Bronchial smooth muscle cell (primary cell): ENCODE measurements around the gene NME3. TPM values are rescaled to one million over a fixed set of nuclear protein-coding genes. Genes with fewer than 3 reads are reported as not detected.

ENCODE experiments used
- total RNA-seq: library from RNA; depleted of rRNA; stranded (reverse); fragments of >200 nt; gene quantifications from 2 replicates; pipeline ENCODE4 v1.2.1, GENCODE V29; 2014

The NME3 gene
- 36.1 and 43.0 TPM in 2 replicates for total RNA-seq

DNA sequence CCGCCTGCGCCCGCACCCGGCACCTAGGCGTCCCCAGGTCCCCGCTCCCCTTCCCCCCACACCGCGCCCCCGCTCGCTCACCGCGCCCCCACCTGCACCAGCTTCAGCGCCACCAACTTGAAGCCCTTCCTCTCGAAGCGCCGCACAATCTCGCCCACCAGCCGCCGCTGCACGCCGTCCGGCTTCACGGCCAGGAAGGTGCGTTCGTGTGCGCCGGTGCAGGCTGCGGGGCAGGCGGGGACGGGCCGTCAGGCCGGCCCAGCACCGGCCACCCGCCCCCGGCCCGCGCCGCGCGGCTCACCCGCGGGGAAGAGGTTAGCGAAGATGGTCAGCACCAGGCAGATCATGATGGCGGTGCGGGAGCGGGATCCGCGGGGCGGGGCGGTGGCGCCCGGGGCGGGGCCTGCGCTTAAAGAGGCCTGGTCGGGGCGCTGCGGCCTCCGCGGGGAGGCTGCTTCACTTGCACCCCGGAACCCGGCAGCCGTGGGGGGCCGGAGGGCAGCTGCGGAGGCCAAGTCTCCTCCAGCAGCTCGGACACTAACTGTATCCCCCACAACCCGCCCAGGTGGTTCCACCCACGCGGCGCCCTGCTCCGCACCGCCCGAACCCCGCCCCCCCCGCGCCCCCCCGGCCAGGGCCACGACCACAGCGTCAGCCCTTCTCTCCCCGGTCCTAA lies at the start of gene NME3:
NME3 (minus strand) TSS at position 356 of the 676 bp plus-strand sequence; CDS start at position 347, 9 bp downstream.

DNA sequence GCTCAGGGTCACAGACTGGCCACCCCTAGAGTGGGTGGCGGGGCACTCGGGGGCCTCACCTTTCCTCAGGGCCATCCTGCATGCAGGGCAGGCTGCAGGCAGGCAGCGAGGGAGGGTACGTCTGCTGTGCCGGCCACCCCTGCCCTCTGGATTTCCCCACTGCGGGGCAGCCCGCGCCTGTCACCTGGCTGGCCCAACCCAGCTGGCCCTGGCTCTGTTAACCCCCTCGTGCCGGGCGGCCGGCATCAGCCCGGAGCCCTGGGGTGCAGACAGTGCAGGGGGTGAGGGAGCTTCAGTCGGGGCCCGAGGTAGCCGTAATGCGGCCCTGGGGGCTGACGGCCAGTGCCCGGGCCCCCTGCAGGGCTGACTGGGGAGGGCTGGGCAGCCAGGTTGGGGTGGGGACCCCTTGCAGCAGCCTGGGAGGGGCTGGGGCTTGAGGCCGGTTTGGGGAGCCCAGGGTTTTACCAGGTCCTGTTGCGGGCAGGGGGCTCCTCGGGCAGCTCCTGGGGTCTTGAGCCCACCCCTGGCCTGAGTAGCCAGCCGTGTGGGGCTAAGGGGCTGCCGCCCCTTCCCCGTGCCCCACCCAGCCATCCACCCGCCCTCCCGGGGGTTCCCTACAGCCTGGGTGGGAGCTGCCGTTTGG lies 22.4 kb upstream of the NME3 start, which contains the start of gene IGFALS:
IGFALS (minus strand) TSS at position 128 of the 643 bp plus-strand sequence; CDS start at position 75, 53 bp downstream.

DNA sequence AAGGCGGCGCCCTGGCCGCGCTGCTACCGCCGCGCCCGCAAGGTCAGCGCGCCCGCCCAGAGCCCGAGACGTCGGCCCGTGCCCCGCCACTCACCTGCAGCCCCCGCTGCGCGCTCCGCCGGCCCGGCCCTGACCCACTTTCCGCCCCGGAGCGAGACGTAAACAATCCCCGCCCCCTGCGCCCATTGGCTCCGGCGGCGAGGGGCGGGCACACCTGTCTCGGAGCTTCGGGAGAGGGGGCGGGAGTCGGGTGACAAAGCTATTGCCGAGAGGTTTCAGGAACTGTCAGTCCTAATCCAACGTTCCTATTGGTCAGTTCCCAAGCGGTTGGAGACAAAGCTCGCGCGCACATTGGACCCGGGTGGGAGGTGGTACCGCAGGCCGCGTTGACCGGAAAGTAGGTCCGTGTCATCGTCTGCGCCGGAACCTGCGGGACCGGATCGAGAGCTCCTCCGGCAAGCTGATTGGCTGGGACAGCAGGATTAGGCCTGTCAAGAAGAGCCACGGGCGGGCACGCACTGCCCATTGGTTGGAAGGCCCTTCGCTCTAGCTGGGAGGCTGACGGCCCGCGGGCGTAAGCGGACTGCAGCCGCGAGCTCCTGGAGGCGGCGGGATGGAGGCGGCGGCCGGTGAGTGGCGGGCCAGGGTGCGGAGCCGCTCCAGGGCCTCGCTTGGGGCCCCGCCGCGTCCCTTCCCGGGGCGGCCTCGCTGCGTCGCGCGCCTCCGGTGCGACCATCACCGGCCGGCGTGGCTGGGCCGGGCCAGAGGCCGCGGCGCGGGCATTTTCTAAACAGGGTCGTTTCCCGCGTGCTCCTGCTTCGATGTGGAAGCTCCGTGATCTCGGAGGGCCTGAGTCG lies 11.3 kb upstream of the NME3 start, which contains the start of the genes NUBP2 and SPSB3:
NUBP2 (plus strand) TSS at position 553 of the 857 bp plus-strand sequence; CDS start at position 614, 61 bp downstream.
SPSB3 (minus strand) TSS at position 164 of the 857 bp plus-strand sequence. CDS start 1,088 bp downstream, outside the sequence.

DNA sequence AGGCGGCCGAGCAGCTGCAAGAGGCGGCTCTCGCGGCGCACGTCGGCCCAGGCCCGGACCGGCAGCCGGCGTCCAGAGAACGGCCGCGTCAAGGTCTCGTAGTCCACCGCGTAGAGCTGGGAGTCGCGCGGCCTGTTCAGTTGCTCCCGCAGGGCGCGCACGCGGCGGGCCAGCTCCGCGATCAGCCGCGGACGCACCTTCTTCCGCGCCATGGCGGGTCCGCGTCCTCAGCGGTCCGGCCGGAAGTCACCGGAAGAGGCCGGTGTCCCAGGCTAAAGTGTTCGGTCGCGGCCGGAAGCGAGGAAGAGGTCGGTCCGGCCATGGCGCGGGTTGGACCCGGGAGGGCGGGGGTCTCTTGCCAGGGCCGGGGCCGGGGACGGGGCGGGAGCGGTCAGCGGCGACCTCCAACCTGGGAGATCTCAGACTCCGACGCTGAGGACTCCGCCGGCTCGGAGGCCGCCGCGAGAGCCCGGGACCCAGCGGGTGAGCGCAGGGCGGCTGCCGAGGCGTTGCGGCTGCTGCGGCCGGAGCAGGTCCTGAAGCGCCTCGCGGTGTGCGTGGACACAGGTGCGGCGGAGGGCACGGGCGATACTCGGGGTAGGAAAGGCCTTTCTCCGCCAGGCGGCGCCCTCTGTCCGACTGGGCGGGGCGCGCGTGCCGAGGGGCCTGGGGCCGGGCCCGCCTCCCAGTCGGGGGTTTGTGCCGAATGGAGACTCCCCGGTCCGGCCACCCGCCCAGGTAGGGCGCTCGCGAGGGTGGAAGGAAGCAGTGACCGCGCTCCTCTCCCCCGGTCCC lies 1.8 kb upstream of the NME3 start, which contains the start of gene MRPS34:
MRPS34 (minus strand) TSS at position 227 of the 795 bp plus-strand sequence; CDS start at position 212, 15 bp downstream.

DNA sequence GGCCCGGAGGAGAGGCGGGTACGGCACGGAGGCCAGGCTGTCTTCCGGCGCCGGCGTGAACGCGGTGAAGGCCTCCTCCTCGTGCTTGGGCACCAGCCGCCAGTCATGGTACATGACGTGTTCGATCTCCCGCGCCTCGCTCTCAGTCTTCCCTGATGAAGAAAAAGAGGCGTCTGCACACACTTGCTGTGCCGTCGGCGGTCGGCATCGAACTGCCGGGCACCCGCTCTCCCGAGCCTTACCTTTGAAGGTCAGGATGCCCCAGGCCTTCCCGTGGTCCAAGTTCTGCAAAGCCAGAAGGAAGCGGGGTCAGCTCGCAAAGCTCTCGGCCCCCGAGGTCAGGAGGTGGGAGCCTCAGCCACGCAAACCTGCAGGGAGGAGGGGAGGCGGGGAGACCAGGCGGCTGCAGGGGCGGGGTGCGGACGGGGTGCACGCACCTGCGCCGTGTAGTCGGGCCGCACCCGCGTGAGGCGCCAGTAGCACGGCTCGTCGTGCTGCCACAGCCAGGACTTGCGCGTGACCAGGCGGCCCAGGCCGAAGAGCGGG lies 1.1 kb upstream of the NME3 start, which contains the start of gene EME2:
EME2 (plus strand) TSS at position 449 of the 546 bp plus-strand sequence. CDS start 418 bp downstream, outside the sequence.

Other genes starting within 250 kb of the NME3 start
- 4.6 and 12.3 TPM in 2 replicates for gene TMEM204, start 237.9 kb downstream of the NME3 start, total RNA-seq
- 40.7 and 63.3 TPM in 2 replicates for gene IFT140, start 159.5 kb downstream of the NME3 start, total RNA-seq
- gene CRAMP1, start 159.2 kb downstream of the NME3 start, total RNA-seq: 4.3 and 6.4 TPM in 2 replicates
- gene JPT2, start 93.3 kb downstream of the NME3 start, total RNA-seq: 7.3 and 12.8 TPM in 2 replicates
- gene MAPK8IP3, start 65.3 kb downstream of the NME3 start, total RNA-seq: 47.4 and 52.1 TPM in 2 replicates
- 6.3 and 6.4 TPM in 2 replicates for gene EME2, start 1.3 kb upstream of the NME3 start, total RNA-seq
- gene MRPS34, start 1.6 kb upstream of the NME3 start, total RNA-seq: 88.6 and 90.2 TPM in 2 replicates
- gene SPSB3, start 11.0 kb upstream of the NME3 start, total RNA-seq: 33.6 and 52.0 TPM in 2 replicates
- 46.0 and 47.0 TPM in 2 replicates for gene NUBP2, start 11.4 kb upstream of the NME3 start, total RNA-seq
- gene IGFALS, start 22.2 kb upstream of the NME3 start, total RNA-seq: under 0.01 TPM in 1 of 2 replicates, not detected in the other
- 24.7 and 25.4 TPM in 2 replicates for gene HAGH, start 55.3 kb upstream of the NME3 start, total RNA-seq
- 76.8 and 109 TPM in 2 replicates for gene FAHD1, start 55.7 kb upstream of the NME3 start, total RNA-seq
- not detected in 2 replicates for gene MEIOB, start 100.6 kb upstream of the NME3 start, total RNA-seq
- not detected in 2 replicates for gene HS3ST6, start 146.9 kb upstream of the NME3 start, total RNA-seq
- 7.8 and 9.0 TPM in 2 replicates for gene MSRB1, start 171.7 kb upstream of the NME3 start, total RNA-seq
- not detected in 2 replicates for gene RPL3L, start 183.1 kb upstream of the NME3 start, total RNA-seq
- 197 and 259 TPM in 2 replicates for gene NDUFB10, start 188.0 kb upstream of the NME3 start, total RNA-seq
- 3,167 and 4,556 TPM in 2 replicates for gene RPS2, start 193.3 kb upstream of the NME3 start, total RNA-seq
- gene RNF151, start 195.3 kb upstream of the NME3 start, total RNA-seq: not detected in 2 replicates
- 26.5 and 30.1 TPM in 2 replicates for gene TBL3, start 200.5 kb upstream of the NME3 start, total RNA-seq
- 0.16 TPM in 1 of 2 replicates, not detected in the other for gene NOXO1, start 209.9 kb upstream of the NME3 start, total RNA-seq
- gene GFER, start 212.7 kb upstream of the NME3 start, total RNA-seq: 8.4 and 10.6 TPM in 2 replicates
- gene SYNGR3, start 218.4 kb upstream of the NME3 start, total RNA-seq: 2.7 and 2.9 TPM in 2 replicates
- 12.0 and 15.1 TPM in 2 replicates for gene ZNF598, start 238.3 kb upstream of the NME3 start, total RNA-seq
- gene NPW, start 248.2 kb upstream of the NME3 start, total RNA-seq: 0.47 and 0.60 TPM in 2 replicates